GM19438 (cell line): Measurements from ENCODE around the gene CLN5.
"Not testable (repeated sequence)": the region's sequence is repeated elsewhere in the genome, so short reads cannot be mapped to it uniquely, and the experiment has no call there.

Source experiments
- ATAC-seq: cut with Tn5 transposase; IDR thresholded peaks from one replicate; pipeline ENCODE4 v1.9.1; 2021; ENCODE audit warnings: low read depth; ENCODE audit not compliant: unreplicated experiment

Gene CLN5

GRCh38 chr13:76991796-76992547 lies at the start of gene CLN5:
Gene CLN5 (plus strand): TSS chr13:76992081. CDS start chr13:76992099, 18 bp downstream.
- ATAC-seq = peak; percentile 95

- no peak for ATAC-seq
Observed at GRCh38 chr13:76942363-76942762, 49.5 kb upstream of the CLN5 start.

DNA sequence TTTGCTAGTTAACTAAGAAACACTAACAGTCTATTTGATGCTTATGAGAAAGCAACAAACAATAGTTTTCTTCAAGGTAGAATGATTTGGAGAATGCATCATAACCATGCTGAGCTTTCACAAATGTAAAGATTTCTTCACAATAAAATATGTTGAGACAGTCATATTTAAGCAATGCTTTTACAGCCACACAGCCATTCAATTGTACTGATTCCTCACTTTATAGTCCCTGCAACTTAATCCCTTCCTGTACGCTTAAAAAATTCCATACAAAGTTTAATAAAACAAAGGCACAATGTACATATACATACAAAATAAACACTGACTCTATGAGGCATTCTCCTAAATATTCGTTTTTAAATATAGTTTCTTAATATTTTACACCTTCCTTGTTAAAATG lies 48.2 kb upstream of the CLN5 start:
- no peak for ATAC-seq

GRCh38 chr13:76944456-76944855 lies 47.4 kb upstream of the CLN5 start:
- no peak for ATAC-seq

GRCh38 chr13:76948149-76948548 lies 43.7 kb upstream of the CLN5 start, which contains the start of gene ACOD1:
Gene ACOD1 (plus strand): TSS chr13:76948511. CDS start chr13:76948559, 48 bp downstream.
- ATAC-seq = no peak

GRCh38 chr13:76950101-76950500 lies 41.8 kb upstream of the CLN5 start:
- no peak for ATAC-seq

GRCh38 chr13:76953968-76954367 lies 37.9 kb upstream of the CLN5 start:
- no peak for ATAC-seq

DNA sequence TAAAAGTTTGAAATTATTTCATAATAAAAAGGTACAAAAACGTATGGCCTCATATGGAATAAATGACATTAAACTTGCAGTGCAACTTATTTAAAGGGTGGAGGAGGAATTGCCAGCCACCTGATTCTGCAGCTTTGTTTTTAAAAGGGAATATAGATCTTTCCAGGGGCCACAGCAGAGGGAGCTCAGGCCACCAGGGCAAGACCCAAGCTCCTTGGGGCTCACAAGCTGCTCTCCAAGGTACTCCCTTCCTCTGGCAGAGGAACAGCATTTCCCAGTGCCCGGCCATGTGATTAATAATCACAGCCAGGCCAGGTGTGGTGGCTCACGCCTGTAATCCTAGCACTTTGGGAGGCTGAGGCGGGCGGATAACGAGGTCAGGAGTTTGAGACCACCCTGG lies 37.3 kb upstream of the CLN5 start:
- no peak for ATAC-seq

DNA sequence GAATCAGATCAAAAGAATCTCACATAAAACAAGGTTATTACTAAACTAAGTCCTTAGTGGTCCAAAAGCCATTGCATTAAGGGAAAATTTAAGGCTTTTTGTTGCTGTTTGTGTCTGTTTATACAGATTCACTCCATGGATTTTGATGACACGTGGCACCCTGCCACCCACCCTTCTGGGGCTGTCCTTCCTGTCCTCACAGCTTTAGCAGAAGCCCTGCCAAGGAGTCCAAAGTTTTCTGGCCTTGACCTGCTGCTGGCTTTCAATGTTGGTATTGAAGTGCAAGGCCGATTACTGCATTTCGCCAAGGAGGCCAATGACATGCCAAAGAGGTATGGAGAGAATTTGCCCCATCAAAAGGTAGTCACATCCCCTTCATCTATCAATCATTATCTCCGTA lies 36.7 kb upstream of the CLN5 start:
- ATAC-seq = no peak

GRCh38 chr13:76955661-76956060 lies 36.2 kb upstream of the CLN5 start:
- no peak for ATAC-seq

GRCh38 chr13:76958841-76959432 lies 32.9 kb upstream of the CLN5 start:
- no peak for ATAC-seq

GRCh38 chr13:76959734-76960133 lies 32.1 kb upstream of the CLN5 start:
- not testable (repeated sequence) for ATAC-seq

DNA sequence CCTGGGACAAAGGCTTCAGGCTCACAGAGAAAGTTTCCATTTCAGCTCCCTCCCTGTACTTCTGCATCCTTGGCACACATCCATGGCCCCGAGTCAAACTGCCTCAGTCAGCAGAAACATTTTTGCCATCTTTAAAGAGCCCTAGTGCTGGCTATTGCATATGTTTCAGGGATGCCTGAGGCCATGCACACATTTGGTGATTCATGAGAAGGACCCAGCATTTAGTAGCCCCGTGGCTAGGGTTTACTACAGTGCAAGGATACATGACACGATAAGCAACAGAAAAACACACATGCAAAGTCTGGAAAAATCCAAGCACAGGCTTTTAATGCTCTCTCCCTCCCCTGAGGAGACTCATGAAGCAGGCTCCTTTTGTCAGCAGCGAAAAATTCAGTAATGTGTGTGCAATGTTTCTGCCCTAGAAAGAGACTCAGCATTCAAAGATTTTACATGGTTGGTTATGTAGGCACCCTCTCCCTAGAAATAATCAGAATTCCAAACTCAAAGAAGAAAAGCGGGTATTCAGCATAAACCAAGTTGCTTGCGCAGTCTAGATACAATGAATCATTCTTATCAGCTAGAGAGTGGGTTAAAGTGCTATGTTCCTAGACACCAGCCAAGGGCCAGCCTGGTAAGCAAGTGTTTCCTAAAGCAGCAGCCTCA lies 26.0 kb upstream of the CLN5 start:
- ATAC-seq = no peak

GRCh38 chr13:76967031-76967430 lies 24.9 kb upstream of the CLN5 start:
- ATAC-seq = no peak

DNA sequence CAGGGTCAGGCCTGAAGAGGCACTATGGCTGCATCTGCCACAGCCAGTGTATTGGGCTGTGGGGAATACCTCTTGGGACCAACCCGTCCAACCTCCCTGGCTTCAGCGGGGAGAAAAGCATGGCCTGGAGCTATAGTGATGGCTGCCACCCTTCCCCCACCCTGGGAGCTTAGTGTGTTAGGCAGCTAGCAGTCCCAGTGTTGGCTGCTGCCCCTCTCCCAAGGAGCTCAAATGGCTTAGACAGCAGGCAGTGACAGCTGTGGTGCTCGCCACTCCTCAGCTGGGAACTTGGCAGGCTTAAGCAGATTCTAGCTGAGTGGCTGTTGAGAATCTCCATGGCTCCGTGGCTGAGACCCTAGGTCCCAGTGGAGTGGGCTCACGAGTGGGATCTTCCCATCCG lies 23.8 kb upstream of the CLN5 start:
- ATAC-seq = no peak

- ATAC-seq = no peak
Observed at GRCh38 chr13:76969488-76970365, 22.2 kb upstream of the CLN5 start.

DNA sequence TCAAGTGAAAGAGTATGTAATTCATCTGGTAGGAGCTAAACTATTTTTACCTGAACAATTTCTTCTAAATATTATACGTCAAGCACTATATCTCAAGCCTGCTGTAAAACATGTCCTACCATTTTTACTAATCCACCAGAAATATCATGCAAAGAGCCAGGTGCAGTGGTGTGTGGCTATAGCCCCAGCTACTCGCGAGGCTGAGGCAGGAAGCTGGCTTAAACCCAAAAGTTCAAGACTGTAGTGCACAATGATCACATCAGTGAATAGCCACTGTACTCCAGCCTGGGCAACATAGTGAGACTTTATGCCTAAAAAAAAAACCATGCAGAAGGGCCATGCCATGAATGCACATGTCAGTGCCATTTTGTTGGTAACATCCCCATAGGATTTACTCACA lies 20.7 kb upstream of the CLN5 start:
- ATAC-seq = no peak

- no peak for ATAC-seq
Observed at GRCh38 chr13:76971851-76972829, 19.7 kb upstream of the CLN5 start.

DNA sequence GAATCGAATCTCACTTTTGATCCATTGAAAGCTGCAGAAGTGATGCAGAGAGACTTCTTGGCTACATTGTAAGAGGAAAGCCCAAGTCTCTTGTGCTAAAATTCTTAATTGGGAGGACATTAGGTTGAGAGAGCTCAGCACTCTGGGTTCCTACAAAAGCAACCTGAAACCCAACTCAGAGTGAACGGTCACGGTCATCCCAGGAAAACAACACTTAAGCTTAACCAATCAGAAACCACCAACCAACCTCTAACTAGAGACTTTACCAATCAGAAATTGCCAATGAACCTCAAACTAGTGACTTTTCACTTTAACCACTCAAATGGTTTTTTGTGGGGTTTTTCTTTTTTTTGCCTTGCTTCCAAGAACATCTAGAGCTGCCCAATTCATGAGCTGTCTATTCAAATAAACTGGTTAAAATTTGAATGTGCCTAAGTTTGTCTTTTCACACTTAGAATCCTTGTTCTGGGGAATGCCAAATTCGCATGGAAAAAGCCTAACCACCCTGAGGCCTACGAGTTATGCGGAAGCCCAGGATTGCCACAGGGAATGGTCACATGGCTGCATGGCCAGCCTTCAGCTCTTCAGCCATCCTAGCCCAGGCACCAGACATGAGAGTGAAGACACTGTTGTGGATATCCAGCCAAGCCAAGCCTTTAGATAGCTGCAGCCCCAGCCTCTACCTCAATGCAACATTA lies 17.8 kb upstream of the CLN5 start:
- no peak for ATAC-seq
